AML-193 (cell line): ENCODE measurements around the gene SLC12A4.
"Not testable (repeated sequence)": the region's sequence is repeated elsewhere in the genome, so short reads cannot be mapped to it uniquely, and the experiment has no call there.

Source experiments
- DNase-seq, 2 experiments: peaks; one replicate each; lab custom pipeline; 2025; lab: John Stamatoyannopoulos, UW

The SLC12A4 gene

DNA sequence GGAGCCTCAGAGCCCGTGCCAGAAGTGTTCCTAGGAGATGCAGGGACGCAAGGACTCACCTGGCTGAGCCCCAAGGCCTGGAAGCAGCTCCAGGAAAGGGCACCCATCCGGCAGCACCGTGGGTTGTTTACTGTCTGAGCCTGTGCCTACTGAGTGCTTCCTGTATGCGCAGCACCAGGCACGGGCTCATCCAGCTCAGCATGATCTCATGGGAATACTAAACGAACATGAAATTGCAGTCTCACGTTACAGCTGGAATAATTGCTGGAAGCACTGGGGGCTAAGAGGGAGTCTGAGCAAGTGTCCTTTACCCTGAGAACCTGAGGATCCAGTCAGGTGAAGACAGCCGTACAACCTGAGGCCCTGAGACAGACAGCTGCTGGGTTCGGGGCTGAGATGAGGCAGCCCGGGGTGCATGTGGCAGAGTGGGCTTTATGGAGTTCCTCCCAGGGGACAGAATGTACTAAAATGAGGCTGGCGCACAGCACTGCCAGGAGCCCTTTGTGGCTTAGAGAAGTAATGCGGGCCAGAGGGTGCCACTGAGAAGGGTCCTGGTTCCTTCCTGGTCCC, 42.2 kb downstream of the SLC12A4 start:
- no peak for DNase-seq

DNA sequence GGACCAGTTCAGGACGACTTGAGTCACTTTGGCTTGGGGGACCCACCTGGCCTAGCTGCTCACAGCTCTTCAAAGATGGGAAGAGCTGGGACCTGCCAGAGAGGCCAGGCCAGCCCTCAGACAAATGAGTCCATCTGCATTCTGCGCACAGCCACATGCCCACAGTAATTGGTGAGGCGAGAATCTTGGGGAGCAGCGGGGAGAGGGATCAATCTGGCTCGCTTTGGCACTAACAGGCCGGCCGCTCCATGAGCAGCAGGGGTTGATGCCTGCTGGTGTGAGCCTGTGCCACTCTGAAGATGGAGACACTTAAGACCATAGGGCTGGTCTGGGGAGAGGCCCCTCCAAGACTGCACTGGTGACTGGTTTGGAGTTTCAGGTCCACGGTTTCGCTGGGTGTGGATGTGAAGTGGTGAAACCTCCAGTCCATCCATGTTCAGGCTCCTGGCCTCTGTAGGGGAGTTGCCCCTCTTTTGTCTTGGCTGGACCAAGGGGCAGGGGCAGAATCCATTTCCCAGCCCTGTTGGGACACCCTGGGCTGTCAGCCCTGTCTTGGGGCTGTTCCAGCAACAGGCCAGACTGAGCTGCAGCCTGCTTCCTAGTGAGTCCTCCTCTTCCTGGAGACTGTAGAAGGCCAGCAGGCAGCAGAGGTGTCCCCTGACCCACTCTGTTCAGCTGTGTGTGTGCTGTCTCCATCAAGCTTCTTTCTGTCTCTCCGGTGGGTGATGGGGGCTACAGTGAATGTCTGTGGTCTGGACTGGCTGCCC, 44.1 kb downstream of the SLC12A4 start:
- no peak for DNase-seq

- DNase-seq: no peak
These were observed 44.9 kb downstream of the SLC12A4 start for GRCh38 chr16:67923414-67924116.

GRCh38 chr16:67922740-67923139, 45.7 kb downstream of the SLC12A4 start:
- DNase-seq: no peak

DNA sequence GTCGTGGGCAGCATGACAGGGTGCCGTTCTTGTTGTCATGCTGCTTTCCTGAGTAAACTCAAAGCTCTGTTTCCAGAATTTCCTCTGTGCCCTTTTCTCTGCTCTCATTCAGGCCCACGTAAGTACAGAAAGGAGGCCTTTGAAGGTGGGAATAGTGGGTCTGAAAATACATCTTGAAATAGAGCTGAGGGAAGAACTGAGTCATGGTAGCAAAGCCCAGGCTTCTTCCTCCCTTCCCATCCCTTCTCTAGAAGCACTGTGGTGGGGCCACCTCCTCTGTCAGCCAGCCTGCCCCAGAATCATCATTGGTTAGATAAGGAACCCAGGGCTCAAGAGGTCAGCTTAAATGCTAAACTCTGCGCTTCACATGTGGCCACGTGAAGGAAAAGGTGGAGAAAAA, 46.2 kb downstream of the SLC12A4 start:
- DNase-seq: no peak

DNA sequence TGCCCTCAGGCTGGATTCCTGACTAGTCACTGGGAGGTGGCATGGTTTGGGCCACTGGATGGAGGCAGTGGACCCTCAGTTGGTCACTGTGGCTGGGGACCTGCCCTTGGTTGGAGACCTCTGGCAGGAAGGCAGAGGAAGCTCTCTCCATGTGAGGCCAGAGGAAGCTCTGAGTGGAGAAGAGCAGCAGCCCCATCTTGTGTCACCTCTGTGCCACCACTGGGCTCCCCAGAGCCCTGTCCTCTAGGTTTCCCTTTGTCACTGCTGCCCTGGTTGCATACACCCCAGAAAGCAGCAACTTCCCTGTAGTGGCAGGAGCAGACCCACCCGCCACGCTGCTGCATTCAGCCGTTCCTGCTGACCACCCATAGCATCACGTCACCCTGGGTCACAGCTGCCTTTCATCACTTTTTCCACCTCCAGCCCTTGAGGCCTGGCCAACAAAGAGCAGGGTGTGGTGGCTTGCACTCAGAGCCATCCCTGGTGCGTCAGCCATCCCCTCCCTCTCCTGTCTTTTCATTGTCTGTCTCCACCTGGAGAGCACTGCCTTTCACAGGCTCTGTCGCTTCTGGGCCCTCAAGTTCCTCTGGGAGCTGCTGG, 48.7 kb downstream of the SLC12A4 start:
- DNase-seq: peak in 1 of 2 experiments; percentile 19

- DNase-seq: no peak
These were observed 50.6 kb downstream of the SLC12A4 start for GRCh38 chr16:67917852-67918236.

GRCh38 chr16:67917140-67917851, 51.1 kb downstream of the SLC12A4 start:
- DNase-seq: no peak

DNA sequence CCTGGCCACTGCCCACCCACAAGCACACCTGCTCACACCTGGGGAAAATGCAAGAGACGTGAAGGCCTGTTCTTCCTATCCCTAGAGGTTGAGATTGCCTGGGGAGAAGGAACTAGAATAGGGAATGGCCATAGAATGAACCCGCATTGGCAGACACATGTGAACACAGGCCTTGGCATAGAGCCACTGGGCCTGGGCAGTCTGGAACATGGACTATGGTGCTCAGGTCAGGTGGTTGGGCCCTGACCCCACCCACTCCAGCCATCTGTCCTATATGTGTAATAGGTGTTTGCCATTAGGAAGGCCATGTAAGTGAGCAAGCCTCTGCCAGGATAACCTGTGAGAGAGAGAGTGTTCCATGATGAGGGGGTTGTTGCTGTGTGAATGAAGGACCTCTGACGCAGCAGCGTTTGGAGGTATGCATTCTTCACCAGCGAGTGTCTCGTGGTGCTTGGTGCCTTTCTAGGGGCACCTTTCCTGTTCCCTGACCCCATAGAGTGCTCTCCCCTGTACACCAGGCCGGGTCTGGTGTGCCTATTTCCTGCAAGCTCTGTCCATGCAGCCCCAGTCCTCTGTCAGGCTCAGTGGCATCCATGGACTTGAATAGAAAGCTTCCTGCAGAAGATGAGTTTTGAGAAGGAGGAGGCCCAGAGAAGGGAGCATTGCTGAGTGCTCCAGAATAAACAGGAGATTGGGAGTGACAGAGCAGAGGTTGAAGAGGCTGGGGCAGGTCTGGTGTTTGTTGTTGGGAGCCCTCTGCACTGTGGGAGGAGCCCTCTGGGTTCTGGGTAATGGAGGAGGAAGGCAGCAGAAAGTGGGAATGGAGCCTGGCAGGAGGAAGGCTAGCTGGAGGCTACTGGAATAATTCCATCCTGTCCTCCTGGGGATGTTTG, 52.4 kb downstream of the SLC12A4 start:
- DNase-seq: no peak

GRCh38 chr16:67915496-67915769, 53.0 kb downstream of the SLC12A4 start:
- not testable (repeated sequence) for DNase-seq

GRCh38 chr16:67914758-67915495, 53.5 kb downstream of the SLC12A4 start:
- DNase-seq: no peak

- no peak for DNase-seq
These were observed 58.3 kb downstream of the SLC12A4 start for GRCh38 chr16:67910158-67910557.

- DNase-seq: no peak
These were observed 59.2 kb downstream of the SLC12A4 start for GRCh38 chr16:67909056-67909742.

GRCh38 chr16:67907397-67908180, 60.8 kb downstream of the SLC12A4 start:
- no peak for DNase-seq

GRCh38 chr16:67902831-67903230, 65.6 kb downstream of the SLC12A4 start:
- no peak for DNase-seq

DNA sequence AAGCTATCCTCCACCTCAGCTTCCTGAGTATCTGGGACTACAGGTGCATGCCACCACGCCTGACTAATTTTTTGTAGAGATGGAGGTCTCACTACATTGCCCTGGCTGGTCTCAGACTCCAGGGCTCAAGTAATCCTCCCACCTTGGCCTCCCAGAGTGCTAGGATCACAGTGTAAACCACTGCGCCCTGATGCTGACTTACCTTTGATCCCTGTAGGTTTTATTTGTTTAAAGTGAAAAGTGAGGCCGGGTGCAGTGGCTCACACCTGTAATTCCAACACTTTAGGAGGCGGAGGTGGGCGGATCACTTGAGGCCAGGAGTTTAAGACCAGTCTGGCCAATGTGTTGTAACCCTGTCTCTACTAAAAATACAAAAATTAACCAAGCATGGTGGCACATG, 66.7 kb downstream of the SLC12A4 start:
- no peak for DNase-seq

- no peak for DNase-seq
These were observed 71.2 kb downstream of the SLC12A4 start for GRCh38 chr16:67897231-67897630.

DNA sequence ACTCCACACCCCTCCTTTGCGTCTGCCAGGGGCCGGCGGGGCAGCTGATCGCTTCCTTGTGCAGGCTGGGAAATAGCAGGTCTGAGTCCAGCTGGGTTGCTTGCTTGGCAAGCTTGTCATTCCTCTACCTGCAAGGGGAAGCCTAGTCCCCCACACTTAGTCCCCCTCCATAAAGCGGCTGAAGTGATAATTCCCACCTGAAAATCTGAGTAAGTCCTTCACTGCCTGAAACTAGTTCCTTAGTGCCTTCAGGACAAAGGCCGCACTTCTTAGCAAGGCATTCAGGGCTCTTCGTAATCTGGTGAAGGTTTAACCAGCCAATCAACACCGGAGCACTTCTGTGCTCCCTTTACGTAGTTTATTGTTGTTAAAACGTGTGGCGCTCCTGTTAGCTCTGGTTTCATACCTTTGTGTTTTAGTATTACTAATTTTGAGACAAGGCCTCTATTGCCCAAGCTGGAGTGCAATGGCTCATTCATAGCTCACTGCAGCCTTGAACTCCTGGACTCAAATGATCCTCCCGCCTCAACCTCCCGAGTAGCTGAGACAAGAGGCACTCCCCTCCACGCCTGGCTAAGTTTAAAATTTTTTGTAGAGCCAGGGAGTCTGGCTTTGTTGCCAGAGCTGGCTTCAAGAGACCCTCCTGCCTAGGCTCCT, 74.6 kb downstream of the SLC12A4 start:
- no peak for DNase-seq
